ENCODE results near the gene HIRA. TPM values are rescaled to one million over a fixed set of nuclear protein-coding genes. Genes with fewer than 3 reads are reported as not detected.

Gene HIRA
- polyA plus RNA-seq, 3 donors, result 1.8 to 20.7 (median 2.6) TPM

DNA sequence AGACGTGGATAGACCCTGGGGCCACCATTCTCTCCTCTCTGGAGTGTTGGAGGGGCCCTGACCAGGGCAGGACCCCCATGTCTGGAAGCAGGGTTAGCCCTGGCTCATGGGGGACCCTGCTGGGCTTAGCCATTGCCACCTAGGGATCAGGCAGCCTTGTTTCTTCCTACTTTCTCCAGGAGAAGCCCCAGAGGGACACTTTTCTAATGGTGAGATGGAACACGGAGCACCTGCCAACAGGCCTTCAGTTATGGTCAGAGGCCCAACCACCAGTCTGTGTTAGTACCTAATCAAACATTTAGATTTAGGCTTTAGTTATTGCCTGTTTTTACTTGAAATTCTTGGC, 17.9 kb upstream of the HIRA start:
- peaks cover 45 to 50% of the 10 kb centered on the region in 2 donors for H3K36me3 Mint-ChIP-seq
- Histone ChIP-seq H3K36me3 (replicated peaks in 1 of 2; ENCODE audit: control insufficient read depth in 1 of 2, insufficient read depth in 2 of 2, low read length in 2 of 2) (peaks cover 32 to 49% of the 10 kb centered on the region in 2 donors), H3K4me1 (ENCODE audit: control insufficient read depth in 1 of 2, insufficient read depth in 2 of 2, low read length in 2 of 2) (peaks cover 16 to 26% of the 10 kb centered on the region in 2 donors), H3K9ac (ENCODE audit: insufficient read depth, low read length, poor library complexity, severe bottlenecking) (no peak overlapping the region), H3K9me3 (replicated peaks in 1 of 2; ENCODE audit: control insufficient read depth in 1 of 2, insufficient read depth in 1 of 2, low read length in 2 of 2) (no peaks in the 10 kb centered on the region), H3K79me2 (ENCODE audit: insufficient read depth, low read length) (peaks cover 33% of the 10 kb centered on the region), H2AFZ (ENCODE audit: insufficient read depth, low read depth, low read length, poor library complexity, severe bottlenecking) (no peak overlapping the region), H3K4me3 (replicated peaks in 1 of 3; ENCODE audit: low read depth in 2 of 3, low read length in 3 of 3) (no peak overlapping the region), H4K20me1 (ENCODE audit: insufficient read depth, low read length) (peaks cover 12% of the 10 kb centered on the region), H3K27me3 (ENCODE audit: control insufficient read depth in 2 of 2, insufficient read depth in 2 of 2, low read length in 2 of 2) (no peaks in the 10 kb centered on the region), H3K27ac (ENCODE audit: low read depth in 1 of 2, low read length in 2 of 2) (no peak overlapping the region), H3K4me2 (replicated peaks; ENCODE audit: extremely low read depth, low read length, poor library complexity, severe bottlenecking) (no peak overlapping the region)
- H3K27me3 Mint-ChIP-seq (ENCODE audit: low read depth in 3 of 3), result no peaks in the 10 kb centered on the region
- no peak for DNase-seq
- no peak overlapping the region for H3K4me3 Mint-ChIP-seq
- H3K4me1 Mint-ChIP-seq, result peaks cover 23% of the 10 kb centered on the region
- H3K9me3 Mint-ChIP-seq, result peaks cover 0 to 1% (median 0%) of the 10 kb centered on the region in 7 donors
- peak overlapping the region in 1 of 7 donors; percentile 21 for H3K27ac Mint-ChIP-seq
- intact Hi-C loops (cut with micrococcal nuclease), result no loop called here
- 75% methylated on average over 1 of the region's 2 CpGs for WGBS (ENCODE audit: insufficient coverage)
- TF ChIP-seq CTCF (IDR thresholded peaks at IDR 0.05), result no peak

DNA sequence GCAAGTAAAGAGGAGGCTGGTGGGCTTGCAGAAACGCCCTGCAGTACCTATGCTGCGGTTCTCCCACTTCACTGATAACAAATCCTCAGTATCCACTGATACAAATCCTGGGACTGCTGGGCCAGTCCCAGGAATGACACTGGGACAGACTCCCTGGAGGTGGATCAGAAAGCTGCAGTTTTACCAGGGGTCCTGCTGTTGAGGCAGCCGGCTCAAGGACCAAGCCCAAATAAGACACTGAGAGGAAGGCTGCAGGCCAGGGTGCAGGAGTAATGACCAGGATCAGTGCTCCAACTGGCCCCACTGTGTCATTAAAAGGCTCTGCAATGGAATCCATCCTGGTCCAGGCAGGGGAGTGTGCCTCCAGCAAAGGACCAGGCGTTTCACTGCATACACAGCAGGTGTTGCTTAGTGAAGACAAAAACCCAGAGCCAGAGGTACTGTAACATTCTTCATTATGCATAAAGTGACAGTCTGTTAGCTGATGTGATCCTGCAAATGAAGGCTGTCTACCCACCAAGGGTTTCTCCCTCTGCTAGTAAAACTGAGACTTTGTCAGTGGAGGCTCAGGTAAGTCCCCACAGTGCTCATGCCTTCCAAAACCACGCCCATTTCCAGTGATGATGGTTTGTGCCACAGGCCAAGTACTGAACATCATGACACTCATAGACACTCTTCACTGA, 17.3 kb upstream of the HIRA start:
- peaks cover 32 to 49% of the 10 kb centered on the region in 2 donors for H3K36me3 ChIP-seq (replicated peaks in 1 of 2; ENCODE audit: control insufficient read depth in 1 of 2, insufficient read depth in 2 of 2, low read length in 2 of 2)
- no peak overlapping the region for H3K27ac ChIP-seq (ENCODE audit: low read depth in 1 of 2, low read length in 2 of 2)
- H2AFZ ChIP-seq (ENCODE audit: insufficient read depth, low read depth, low read length, poor library complexity, severe bottlenecking), result no peak overlapping the region
- no peaks in the 10 kb centered on the region for H3K27me3 Mint-ChIP-seq (ENCODE audit: low read depth in 3 of 3)
- peaks cover 23% of the 10 kb centered on the region for H3K4me1 Mint-ChIP-seq
- no peaks in the 10 kb centered on the region for H3K27me3 ChIP-seq (ENCODE audit: control insufficient read depth in 2 of 2, insufficient read depth in 2 of 2, low read length in 2 of 2)
- H3K9me3 ChIP-seq (replicated peaks in 1 of 2; ENCODE audit: control insufficient read depth in 1 of 2, insufficient read depth in 1 of 2, low read length in 2 of 2), result no peaks in the 10 kb centered on the region
- H3K79me2 ChIP-seq (ENCODE audit: insufficient read depth, low read length), result peaks cover 38% of the 10 kb centered on the region
- no peak overlapping the region for H3K27ac Mint-ChIP-seq
- no peak overlapping the region for H3K4me2 ChIP-seq (replicated peaks; ENCODE audit: extremely low read depth, low read length, poor library complexity, severe bottlenecking)
- no peak overlapping the region for H3K4me3 ChIP-seq (replicated peaks in 1 of 3; ENCODE audit: low read depth in 2 of 3, low read length in 3 of 3)
- 94% methylated on average over 3 of the region's 5 CpGs for WGBS (ENCODE audit: insufficient coverage)
- no peak for TF ChIP-seq CTCF (IDR thresholded peaks at IDR 0.05)
- peaks cover 0 to 1% (median 0%) of the 10 kb centered on the region in 7 donors for H3K9me3 Mint-ChIP-seq
- H3K4me1 ChIP-seq (ENCODE audit: control insufficient read depth in 1 of 2, insufficient read depth in 2 of 2, low read length in 2 of 2), result peaks cover 16 to 26% of the 10 kb centered on the region in 2 donors
- H3K36me3 Mint-ChIP-seq, result peaks cover 44 to 50% of the 10 kb centered on the region in 2 donors
- H4K20me1 ChIP-seq (ENCODE audit: insufficient read depth, low read length), result peaks cover 18% of the 10 kb centered on the region
- H3K4me3 Mint-ChIP-seq, result no peak overlapping the region
- intact Hi-C loops (cut with micrococcal nuclease), result no loop called here
- H3K9ac ChIP-seq (ENCODE audit: insufficient read depth, low read length, poor library complexity, severe bottlenecking), result no peak overlapping the region
- DNase-seq, result no peak
